ENCODE results near the gene MAGT1.
A peak's percentile ranks its signal among the peaks of the same experiment; 100 is the strongest.
"Not testable (repeated sequence)": the region's sequence is repeated elsewhere in the genome, so short reads cannot be mapped to it uniquely, and the experiment has no call there.

The MAGT1 gene

DNA sequence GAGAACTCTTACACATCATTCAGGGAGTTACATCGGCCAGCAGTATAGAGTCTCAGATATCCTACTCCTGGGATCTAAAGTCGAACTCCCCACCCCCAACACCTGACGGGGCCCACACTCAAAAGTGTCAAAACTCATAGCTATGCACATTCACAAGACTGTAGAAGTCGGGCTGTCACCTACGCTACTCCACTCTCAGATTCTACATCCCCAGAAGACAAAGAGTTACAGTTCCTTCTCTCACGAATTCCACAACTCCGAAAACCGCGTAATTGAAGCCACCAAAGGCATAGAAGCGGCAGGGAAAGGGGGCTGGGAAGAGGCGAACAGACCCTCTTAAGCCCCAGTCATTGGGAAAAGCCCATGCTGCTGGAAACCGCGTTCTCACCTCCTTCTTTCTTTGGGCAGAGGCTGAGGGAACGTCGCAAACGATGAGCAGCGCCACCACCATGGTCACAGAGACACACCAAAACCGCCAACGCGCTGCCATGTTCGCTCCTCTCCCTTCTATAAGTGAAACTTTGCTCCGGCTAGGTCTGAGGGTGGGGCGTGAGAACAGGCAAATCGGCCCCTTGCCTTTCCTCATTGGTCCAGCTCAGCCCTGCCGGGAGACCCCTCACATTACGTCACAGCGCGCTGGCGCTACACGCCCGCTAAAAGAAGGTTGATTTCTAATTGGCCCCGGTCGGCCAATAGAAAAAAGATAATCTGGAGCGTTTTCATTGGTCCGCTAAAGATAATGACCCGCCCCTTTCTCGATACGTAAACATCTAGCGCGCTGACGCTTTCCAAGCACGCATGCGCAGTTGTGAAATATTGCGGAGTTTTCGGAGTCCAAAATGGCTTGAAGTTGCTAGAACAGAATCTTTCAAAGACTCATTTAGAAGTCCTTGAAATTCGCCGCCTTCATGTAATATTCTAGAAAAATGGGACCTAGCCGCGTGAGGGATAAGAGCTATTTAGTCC is at the start of gene MAGT1:
TSS of gene MAGT1 (minus strand) at position 515 of the 966 bp plus-strand sequence. CDS start at position 490, 25 bp downstream.
- DNase-seq (ENCODE audit: low read depth) = peak; percentile 89
- H3K4me3 ChIP-seq (ENCODE audit: low read depth, low read length) = peak within 1 kb of the TSS; percentile 70

DNA sequence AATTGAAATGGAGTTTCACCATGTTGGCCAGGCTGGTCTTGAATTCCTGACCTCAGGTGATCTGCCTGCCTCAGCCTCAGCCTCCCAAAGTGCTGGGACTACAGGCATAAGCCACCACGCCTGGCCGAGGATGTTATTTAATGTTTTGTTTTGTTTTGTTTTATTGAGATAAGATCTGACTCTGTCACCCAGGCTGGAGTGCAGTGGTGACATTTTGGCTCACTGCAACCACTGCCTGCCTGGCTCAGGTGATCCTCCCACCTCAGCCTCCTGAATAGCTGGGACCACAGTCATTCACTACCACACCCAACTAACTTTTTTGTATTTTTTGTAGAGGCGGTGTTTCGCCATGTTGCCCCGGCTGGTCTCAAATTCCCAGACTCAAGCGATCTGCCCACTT is 49.8 kb upstream of the MAGT1 start:
- H3K4me3 ChIP-seq (ENCODE audit: low read depth, low read length); DNase-seq (ENCODE audit: low read depth): not testable (repeated sequence)

- DNase-seq (ENCODE audit: low read depth) = no peak
- no peak overlapping the region for H3K4me3 ChIP-seq (ENCODE audit: low read depth, low read length)
Measured at GRCh38 chrX:77938083-77938680, 42.9 kb upstream of the MAGT1 start.

DNA sequence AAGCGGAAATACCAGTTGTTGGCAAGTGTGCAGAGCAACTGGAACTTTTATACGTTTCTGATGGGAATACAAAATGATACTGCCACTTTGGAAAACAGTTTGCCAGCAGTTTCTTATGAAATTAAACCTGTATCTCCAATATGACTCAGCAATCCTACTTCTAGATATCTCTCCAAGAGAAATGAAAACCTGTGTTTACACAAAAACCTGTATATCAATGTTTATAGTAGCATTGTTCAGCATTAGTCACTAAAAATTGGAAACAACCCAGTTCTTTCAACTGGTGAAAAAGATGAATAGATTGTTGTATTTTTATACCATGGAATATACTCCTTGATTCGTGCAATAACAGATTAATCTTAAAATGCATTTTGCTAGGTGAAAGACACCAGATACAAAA is 42.1 kb upstream of the MAGT1 start:
- no peak for DNase-seq (ENCODE audit: low read depth)
- H3K4me3 ChIP-seq (ENCODE audit: low read depth, low read length) = no peak overlapping the region

GRCh38 chrX:77936299-77936698 is 41.1 kb upstream of the MAGT1 start:
- no peak overlapping the region for H3K4me3 ChIP-seq (ENCODE audit: low read depth, low read length)
- no peak for DNase-seq (ENCODE audit: low read depth)

DNA sequence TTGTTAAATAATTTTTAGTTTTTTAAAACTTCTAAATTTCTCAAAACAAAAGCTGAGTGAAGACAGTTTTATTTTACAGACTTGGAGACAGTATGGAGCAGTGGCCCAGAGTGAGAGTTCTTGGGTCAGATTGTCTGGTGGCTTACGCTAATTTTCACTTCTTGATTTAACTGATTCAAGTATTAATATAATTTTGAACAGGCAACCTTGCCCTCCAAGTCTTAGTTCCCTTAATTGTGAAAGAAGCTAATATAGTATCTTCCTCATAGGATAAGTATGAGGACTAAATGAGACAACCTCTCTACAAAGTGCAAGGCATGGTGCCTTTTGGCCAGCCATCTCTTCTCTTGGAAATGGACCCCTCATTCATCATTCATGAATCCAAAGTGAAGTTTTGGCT is 40.7 kb upstream of the MAGT1 start:
- no peak for DNase-seq (ENCODE audit: low read depth)
- H3K4me3 ChIP-seq (ENCODE audit: low read depth, low read length) = no peak overlapping the region

- H3K4me3 ChIP-seq (ENCODE audit: low read depth, low read length) = no peak overlapping the region
- DNase-seq (ENCODE audit: low read depth) = no peak
Measured at GRCh38 chrX:77930581-77930980, 35.3 kb upstream of the MAGT1 start.

GRCh38 chrX:77925764-77926163 is 30.5 kb upstream of the MAGT1 start:
- no peak overlapping the region for H3K4me3 ChIP-seq (ENCODE audit: low read depth, low read length)

DNA sequence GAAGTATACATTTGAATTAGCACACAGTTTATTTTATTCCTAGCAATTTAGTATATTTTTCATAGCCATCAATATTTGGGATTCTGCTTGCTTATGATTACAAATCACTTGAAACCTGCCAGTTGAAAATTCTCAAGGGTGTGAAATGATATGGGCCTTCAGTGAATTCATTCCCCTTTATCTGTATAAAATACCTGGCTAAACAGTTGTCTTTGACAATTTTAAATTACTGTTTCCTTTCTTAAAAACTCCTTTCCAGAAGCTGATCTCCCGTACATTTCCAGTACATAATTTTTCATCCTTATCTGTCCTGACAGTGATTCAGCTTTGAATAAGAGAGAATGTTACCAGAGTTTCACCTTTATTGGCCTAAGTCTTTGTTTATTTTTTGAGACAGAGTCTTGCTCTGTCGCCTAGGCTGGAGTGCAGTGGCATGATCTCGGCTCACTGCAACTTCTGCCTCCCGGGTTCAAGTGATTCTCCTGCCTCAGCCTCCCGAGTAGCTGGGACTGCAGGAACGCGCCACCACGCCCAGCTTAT is 29.2 kb upstream of the MAGT1 start:
- H3K4me3 ChIP-seq (ENCODE audit: low read depth, low read length) = no peak overlapping the region

More at GRCh38 chrX:77925764-77926163, 30.5 kb upstream of the MAGT1 start:
- no peak for DNase-seq (ENCODE audit: low read depth)

GRCh38 chrX:77922787-77923186 is 27.6 kb upstream of the MAGT1 start:
- H3K4me3 ChIP-seq (ENCODE audit: low read depth, low read length) = no peak overlapping the region
- DNase-seq (ENCODE audit: low read depth) = no peak

More for the DNA sequence above, 29.2 kb upstream of the MAGT1 start:
- DNase-seq (ENCODE audit: low read depth) = no peak

DNA sequence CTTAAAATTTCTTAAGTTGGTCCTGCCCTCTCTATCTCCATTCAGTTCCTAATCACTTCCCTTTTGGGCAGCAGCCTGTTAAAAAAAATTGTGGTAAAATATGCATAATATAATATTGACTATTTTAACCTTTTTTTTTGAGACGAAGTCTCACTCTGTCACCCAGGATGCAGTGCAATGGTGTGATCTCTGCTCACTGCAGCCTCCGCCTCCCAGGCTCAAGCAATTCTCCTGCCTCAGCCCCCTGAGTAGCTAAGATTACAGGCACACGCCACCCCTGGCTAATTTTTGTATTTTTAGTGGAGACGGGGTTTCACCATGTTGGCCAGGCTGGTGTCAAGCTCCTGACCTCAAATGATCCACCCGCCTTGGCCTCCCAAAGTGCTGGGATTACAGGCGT is 24.1 kb upstream of the MAGT1 start:
- not testable (repeated sequence) for H3K4me3 ChIP-seq (ENCODE audit: low read depth, low read length); DNase-seq (ENCODE audit: low read depth)

DNA sequence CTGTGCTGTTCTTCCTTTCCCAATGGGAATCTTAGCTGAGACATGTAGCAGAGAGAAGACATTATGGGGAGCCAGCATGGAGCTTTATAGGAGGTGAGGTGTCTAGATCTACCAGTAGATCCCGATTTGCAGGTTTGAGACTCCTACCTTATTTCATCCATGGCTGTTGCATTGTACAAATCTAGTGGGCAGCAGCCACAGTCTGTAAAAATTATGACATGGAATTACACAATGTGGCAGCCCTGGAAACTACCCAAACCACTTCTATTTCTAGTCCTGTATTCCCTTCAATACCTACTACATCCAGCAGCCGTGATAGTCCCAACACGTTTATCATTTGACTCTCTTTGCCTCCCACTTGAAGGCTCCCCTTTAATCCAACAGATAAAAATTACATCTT is 23.3 kb upstream of the MAGT1 start:
- H3K4me3 ChIP-seq (ENCODE audit: low read depth, low read length) = no peak overlapping the region
- DNase-seq (ENCODE audit: low read depth) = no peak

DNA sequence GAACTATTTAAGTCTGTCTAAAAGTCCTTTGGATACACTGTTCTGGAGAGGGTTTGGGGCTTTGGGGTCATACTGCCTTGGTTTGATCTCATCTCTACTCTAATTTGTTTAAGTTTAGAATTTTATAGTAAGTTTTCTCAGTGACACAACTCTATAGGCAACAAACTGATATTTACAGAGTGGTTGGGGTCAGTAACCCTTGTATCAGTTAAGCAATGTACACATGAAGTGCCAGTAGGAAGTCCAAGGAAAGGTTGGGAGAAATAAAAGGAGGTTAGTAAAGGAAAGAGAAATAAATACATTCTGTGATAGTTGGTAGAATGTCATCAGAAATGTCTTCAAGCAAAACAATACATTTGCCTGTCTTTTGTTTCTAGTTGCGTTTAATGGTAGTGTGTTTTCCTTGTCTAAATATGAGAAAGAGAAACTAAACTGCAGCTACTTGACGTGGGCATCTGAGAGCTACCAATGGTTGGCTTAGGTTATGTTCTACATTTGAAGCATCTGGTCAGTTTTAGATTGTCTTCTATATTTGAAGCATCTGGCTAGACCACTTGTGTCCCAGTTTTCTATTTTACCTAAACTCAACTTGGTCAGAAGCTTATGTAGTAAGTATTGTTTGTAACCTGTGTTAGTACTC is 22.2 kb upstream of the MAGT1 start:
- DNase-seq (ENCODE audit: low read depth) = no peak
- H3K4me3 ChIP-seq (ENCODE audit: low read depth, low read length) = no peak overlapping the region

DNA sequence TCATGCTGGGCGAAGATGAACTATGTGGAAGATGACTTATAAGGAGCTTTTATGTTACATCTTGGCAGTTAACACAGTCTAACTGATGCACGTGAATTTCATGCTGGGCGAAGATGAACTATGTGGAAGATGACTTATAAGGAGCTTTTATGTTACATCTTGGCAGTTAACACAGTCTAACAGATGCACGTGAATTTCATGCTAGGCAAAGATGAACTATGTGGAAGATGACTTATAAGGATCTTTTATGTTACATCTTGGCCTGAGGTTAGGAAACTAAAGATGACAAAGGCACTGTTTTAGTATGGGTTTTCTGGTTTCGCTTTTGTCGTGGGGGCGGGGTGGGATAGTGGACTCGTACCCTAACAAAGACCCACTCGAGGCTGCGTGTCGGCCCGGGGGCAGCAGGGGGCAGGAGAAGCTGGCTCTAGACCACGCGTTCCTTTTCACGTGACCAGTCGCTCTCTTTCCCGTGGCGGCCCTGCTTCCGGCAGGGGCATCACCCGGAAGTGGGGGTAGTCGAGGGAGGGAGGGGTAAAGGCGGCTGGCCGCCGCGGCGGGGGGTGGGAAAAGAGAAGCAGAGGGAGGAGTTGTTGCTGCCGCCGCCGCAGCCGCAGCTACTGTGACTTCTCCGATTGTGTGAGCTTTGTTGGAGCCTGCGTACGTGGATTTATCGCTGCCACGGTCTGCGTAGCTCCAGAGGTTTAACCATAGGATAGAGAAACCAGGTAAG is 15.0 kb upstream of the MAGT1 start, which contains the start of gene ATP7A:
TSS of gene ATP7A (plus strand) at position 586 of the 733 bp plus-strand sequence. CDS start 60,949 bp downstream, outside the sequence.
- peak within 1 kb of the TSS; percentile 64 for H3K4me3 ChIP-seq (ENCODE audit: low read depth, low read length)
- DNase-seq (ENCODE audit: low read depth) = peak; percentile 58

GRCh38 chrX:77901506-77901905 is 6.3 kb upstream of the MAGT1 start:
- H3K4me3 ChIP-seq (ENCODE audit: low read depth, low read length) = no peak overlapping the region
- DNase-seq (ENCODE audit: low read depth) = no peak

DNA sequence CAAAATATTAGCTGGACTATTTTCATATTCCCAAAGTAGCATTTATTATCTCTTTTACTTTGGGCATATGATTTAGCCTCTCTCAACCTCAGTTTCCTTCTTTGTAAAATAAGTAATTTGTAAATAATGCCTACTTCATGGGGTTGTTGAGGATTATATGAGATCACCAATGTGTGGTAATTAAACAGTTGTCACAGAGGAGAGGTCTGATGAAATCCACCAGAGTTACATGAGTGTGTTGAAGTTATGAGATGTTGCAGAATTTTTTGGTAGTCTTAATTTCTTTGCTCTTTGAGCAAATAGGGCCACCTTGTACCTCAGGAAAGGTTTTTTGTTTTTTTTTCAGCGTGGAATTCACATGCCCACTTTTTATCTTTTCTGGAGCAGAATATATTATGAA is 5.5 kb upstream of the MAGT1 start:
- peak overlapping the region; percentile 67 for H3K4me3 ChIP-seq (ENCODE audit: low read depth, low read length)
- DNase-seq (ENCODE audit: low read depth) = no peak

- peak within 1 kb of the TSS; percentile 67 for H3K4me3 ChIP-seq (ENCODE audit: low read depth, low read length)
- peak; percentile 84 for DNase-seq (ENCODE audit: low read depth)
Measured at GRCh38 chrX:77899081-77899828, 4.0 kb upstream of the MAGT1 start, which contains the start of gene COX7B. Gene COX7B (plus strand): TSS chrX:77899468. CDS start chrX:77899554, 86 bp downstream.

- peak overlapping the region; percentile 70 for H3K4me3 ChIP-seq (ENCODE audit: low read depth, low read length)
- no peak for DNase-seq (ENCODE audit: low read depth)
Measured at GRCh38 chrX:77893713-77894112, 1.5 kb downstream of the MAGT1 start.
